ENCODE results near the gene PSMD4. TPM values are rescaled to one million over a fixed set of nuclear protein-coding genes. Genes with fewer than 3 reads are reported as not detected.

PSMD4 gene
- total RNA-seq, 1 experiment from 2014 or later = 325 TPM

DNA sequence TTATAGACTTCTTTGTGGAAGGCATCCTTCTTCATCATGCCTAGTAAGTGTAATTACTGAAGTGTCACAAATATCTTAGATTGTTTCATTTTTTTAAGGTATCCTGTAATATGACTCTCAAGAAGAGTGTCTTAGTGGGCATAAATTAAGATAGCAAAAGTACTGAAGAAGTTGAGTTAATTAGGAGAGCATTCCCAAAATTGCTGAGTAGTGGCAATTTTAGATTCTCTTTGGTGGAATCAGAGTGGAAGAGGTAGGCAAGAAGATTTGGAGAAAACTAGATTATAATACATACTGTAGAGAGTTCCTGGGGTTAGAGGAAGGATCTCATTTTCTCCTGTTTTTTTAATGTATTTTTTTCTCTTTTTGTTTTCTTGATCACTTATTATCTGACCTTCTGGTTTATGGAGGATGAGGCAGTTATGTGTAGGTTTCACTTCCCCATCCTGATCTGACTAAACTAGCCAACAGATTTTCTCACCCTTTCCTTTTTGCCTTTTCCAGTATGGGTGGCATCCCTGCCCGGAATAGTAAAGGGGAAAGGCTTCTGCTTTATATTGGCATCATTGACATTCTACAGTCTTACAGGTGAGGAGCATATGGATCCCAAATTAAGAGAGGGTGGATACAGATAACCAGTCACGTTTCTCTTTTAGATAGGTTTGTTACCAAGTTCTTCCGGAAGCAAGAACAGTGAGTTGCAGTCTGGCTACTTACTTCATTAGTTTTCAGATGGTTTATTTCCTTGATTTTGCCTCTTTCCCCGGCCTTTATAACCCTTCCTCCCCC, 16.7 kb upstream of the PSMD4 start:
- no peak overlapping the region for H3K4me3 Mint-ChIP-seq (ENCODE audit: low read depth, unreplicated experiment)
- no peaks in the 10 kb centered on the region for H3K4me1 Mint-ChIP-seq (ENCODE audit: low read depth, unreplicated experiment)
- CTCF ChIA-PET = no interaction called here
- H3K27ac Mint-ChIP-seq (ENCODE audit: unreplicated experiment) = no peak overlapping the region
- intact Hi-C loops (cut with micrococcal nuclease; ENCODE audit: unreplicated experiment) = no loop called here
- no TSS peak for BruUV-seq (replicated peaks)
- H3K9me3 Mint-ChIP-seq (ENCODE audit: low read depth, unreplicated experiment) = no peaks in the 10 kb centered on the region
- H3K36me3 Mint-ChIP-seq (ENCODE audit: insufficient read depth, unreplicated experiment) = peaks cover 91% of the 10 kb centered on the region
- no peaks in the 10 kb centered on the region for H3K27me3 Mint-ChIP-seq (ENCODE audit: unreplicated experiment)
- no peak for DNase-seq
- TF ChIP-seq, protein P1, sequence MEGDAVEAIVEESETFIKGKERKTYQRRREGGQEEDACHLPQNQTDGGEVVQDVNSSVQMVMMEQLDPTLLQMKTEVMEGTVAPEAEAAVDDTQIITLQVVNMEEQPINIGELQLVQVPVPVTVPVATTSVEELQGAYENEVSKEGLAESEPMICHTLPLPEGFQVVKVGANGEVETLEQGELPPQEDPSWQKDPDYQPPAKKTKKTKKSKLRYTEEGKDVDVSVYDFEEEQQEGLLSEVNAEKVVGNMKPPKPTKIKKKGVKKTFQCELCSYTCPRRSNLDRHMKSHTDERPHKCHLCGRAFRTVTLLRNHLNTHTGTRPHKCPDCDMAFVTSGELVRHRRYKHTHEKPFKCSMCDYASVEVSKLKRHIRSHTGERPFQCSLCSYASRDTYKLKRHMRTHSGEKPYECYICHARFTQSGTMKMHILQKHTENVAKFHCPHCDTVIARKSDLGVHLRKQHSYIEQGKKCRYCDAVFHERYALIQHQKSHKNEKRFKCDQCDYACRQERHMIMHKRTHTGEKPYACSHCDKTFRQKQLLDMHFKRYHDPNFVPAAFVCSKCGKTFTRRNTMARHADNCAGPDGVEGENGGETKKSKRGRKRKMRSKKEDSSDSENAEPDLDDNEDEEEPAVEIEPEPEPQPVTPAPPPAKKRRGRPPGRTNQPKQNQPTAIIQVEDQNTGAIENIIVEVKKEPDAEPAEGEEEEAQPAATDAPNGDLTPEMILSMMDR (IDR thresholded peaks at IDR 0.05; ENCODE audit: unreplicated experiment) = no peak

DNA sequence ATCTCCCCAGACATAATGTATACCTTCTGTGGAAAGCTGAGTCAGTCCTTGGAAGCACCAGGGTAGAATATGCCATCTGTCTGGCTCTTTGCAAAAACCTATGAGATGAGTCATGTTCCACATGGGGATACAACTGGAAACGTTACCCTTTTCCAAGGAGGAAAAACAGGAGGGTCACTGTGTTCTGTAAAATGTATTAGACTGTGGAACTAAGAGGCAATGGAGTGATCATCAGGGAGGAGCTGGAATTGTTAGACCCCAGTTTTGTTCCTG, 16.1 kb upstream of the PSMD4 start:
- TF ChIP-seq, protein P1 (IDR thresholded peaks at IDR 0.05; ENCODE audit: unreplicated experiment) = no peak
- BruUV-seq (replicated peaks) = no TSS peak
- H3K4me1 Mint-ChIP-seq (ENCODE audit: low read depth, unreplicated experiment) = no peaks in the 10 kb centered on the region
- CTCF ChIA-PET = no interaction called here
- no peak overlapping the region for H3K4me3 Mint-ChIP-seq (ENCODE audit: low read depth, unreplicated experiment)
- DNase-seq = no peak
- H3K36me3 Mint-ChIP-seq (ENCODE audit: insufficient read depth, unreplicated experiment) = peaks cover 91% of the 10 kb centered on the region
- H3K27ac Mint-ChIP-seq (ENCODE audit: unreplicated experiment) = no peak overlapping the region
- intact Hi-C loops (cut with micrococcal nuclease; ENCODE audit: unreplicated experiment) = no loop called here
- no peaks in the 10 kb centered on the region for H3K9me3 Mint-ChIP-seq (ENCODE audit: low read depth, unreplicated experiment)
- no peaks in the 10 kb centered on the region for H3K27me3 Mint-ChIP-seq (ENCODE audit: unreplicated experiment)

GRCh38 chr1:151242442-151242841, 12.1 kb upstream of the PSMD4 start:
- no peaks in the 10 kb centered on the region for H3K27me3 Mint-ChIP-seq (ENCODE audit: unreplicated experiment)
- H3K4me1 Mint-ChIP-seq (ENCODE audit: low read depth, unreplicated experiment) = no peaks in the 10 kb centered on the region
- DNase-seq = no peak
- H3K9me3 Mint-ChIP-seq (ENCODE audit: low read depth, unreplicated experiment) = no peaks in the 10 kb centered on the region
- no TSS peak for BruUV-seq (replicated peaks)
- H3K27ac Mint-ChIP-seq (ENCODE audit: unreplicated experiment) = no peak overlapping the region
- H3K4me3 Mint-ChIP-seq (ENCODE audit: low read depth, unreplicated experiment) = no peak overlapping the region
- CTCF ChIA-PET = no interaction called here
- intact Hi-C loops (cut with micrococcal nuclease; ENCODE audit: unreplicated experiment) = no loop called here
- H3K36me3 Mint-ChIP-seq (ENCODE audit: insufficient read depth, unreplicated experiment) = peaks cover 93% of the 10 kb centered on the region
- TF ChIP-seq, protein P1 (IDR thresholded peaks at IDR 0.05; ENCODE audit: unreplicated experiment) = no peak

GRCh38 chr1:151243683-151244216, 10.8 kb upstream of the PSMD4 start:
- no peak for DNase-seq
- BruUV-seq (replicated peaks) = no TSS peak
- intact Hi-C loops (cut with micrococcal nuclease; ENCODE audit: unreplicated experiment) = no loop called here
- CTCF ChIA-PET = interaction anchor here (0.7 kb wide), 1 partner anchor 112 kb away, joined by 4 read pairs; no protein-coding TSS in a partner anchor
- Mint-ChIP-seq H3K4me3 (ENCODE audit: low read depth, unreplicated experiment) (no peak overlapping the region), H3K9me3 (ENCODE audit: low read depth, unreplicated experiment) (no peaks in the 10 kb centered on the region), H3K27me3 (ENCODE audit: unreplicated experiment) (no peaks in the 10 kb centered on the region), H3K4me1 (ENCODE audit: low read depth, unreplicated experiment) (no peaks in the 10 kb centered on the region), H3K36me3 (ENCODE audit: insufficient read depth, unreplicated experiment) (peaks cover 93% of the 10 kb centered on the region), H3K27ac (ENCODE audit: unreplicated experiment) (no peak overlapping the region)
- TF ChIP-seq, protein P1 (IDR thresholded peaks at IDR 0.05; ENCODE audit: unreplicated experiment) = no peak

All from Calu3 (cell line).